HepG2 (cell line): ENCODE data around the gene SH2D7. TPM values are rescaled to one million over a fixed set of nuclear protein-coding genes. Genes with fewer than 3 reads are reported as not detected.

ENCODE experiments used
- AGO1 ChIP-seq: fragments of 200-400 bp; formaldehyde crosslinking; IDR thresholded peaks from 2 replicates; pipeline ENCODE4 v1.6.1; 2017; ENCODE audit warnings: mild to moderate bottlenecking, low read depth, low read length, moderate library complexity; ENCODE audit not compliant: poor library complexity, severe bottlenecking
- BATF2 ChIP-seq: sonication (generic); formaldehyde crosslinking; IDR thresholded peaks from 2 replicates; pipeline ENCODE4 v1.8.0; 2022; ENCODE audit warnings: mild to moderate bottlenecking, missing genetic modification reagents, moderate library complexity
- ELF1 ChIP-seq: sonication (generic); formaldehyde crosslinking; IDR thresholded peaks from 2 replicates; pipeline ENCODE4 v1.4.0; 2020; ENCODE audit warnings: missing genetic modification reagents
- HMGXB4 ChIP-seq, 2 experiments: sonication (generic) in 1 of 2; formaldehyde crosslinking in 1 of 2; IDR thresholded peaks; 2 replicates each; pipeline versions ENCODE4 v1.4.0 to v1.6.1; 2018 to 2020; ENCODE audit warnings: missing genetic modification reagents in 2 of 2, borderline replicate concordance in 1 of 2, low read depth in 1 of 2, mild to moderate bottlenecking in 1 of 2, missing biosample characterization in 1 of 2
- HNRNPK ChIP-seq: fragments of 200-400 bp; formaldehyde crosslinking; IDR thresholded peaks from 2 replicates; pipeline ENCODE4 v1.6.1; 2018; ENCODE audit warnings: low read length, low read depth, moderate library complexity, mild to moderate bottlenecking; ENCODE audit not compliant: poor library complexity, severe bottlenecking
- HNRNPUL1 ChIP-seq: fragments of 200-400 bp; formaldehyde crosslinking; IDR thresholded peaks from 2 replicates; pipeline ENCODE4 v1.6.1; 2017; ENCODE audit warnings: low read depth, mild to moderate bottlenecking, low read length, moderate library complexity
- KDM6A ChIP-seq: IDR thresholded peaks from 2 replicates; pipeline ENCODE4 v1.6.1; 2016; ENCODE audit warnings: low read depth
- MAFK ChIP-seq, 2 experiments: IDR thresholded peaks in 1 of 2; conservative IDR thresholded peaks in 1 of 2; 2 replicates each; pipeline ENCODE4 v1.6.1; 2011; ENCODE audit warnings: improper control_type of control experiment in 2 of 2, low read length in 2 of 2
- MATR3 ChIP-seq: sonication (generic); formaldehyde crosslinking; IDR thresholded peaks from 2 replicates; pipeline ENCODE4 v1.4.0; 2020; ENCODE audit warnings: missing genetic modification reagents
- MEIS2 ChIP-seq: sonication (generic); formaldehyde crosslinking; IDR thresholded peaks from 2 replicates; pipeline ENCODE4 v1.9.0; 2021; ENCODE audit warnings: mild to moderate bottlenecking, missing genetic modification reagents
- NKX3-1 ChIP-seq: sonication (generic); formaldehyde crosslinking; IDR thresholded peaks from 2 replicates; pipeline ENCODE4 v1.5.0; 2020; ENCODE audit warnings: missing genetic modification reagents
- NR2F6 ChIP-seq, 2 experiments: IDR thresholded peaks; 2 replicates each; pipeline ENCODE4 v1.6.1; 2016; ENCODE audit warnings: antibody characterized with exemption in 1 of 2, mild to moderate bottlenecking in 1 of 2
- SP140L ChIP-seq: sonication (generic); formaldehyde crosslinking; IDR thresholded peaks from 2 replicates; pipeline ENCODE4 v1.4.0; 2020; ENCODE audit warnings: missing genetic modification reagents, borderline replicate concordance
- ZMYM3 ChIP-seq: sonication (generic); formaldehyde crosslinking; IDR thresholded peaks from 2 replicates; pipeline ENCODE4 v1.5.1; 2020; ENCODE audit warnings: mild to moderate bottlenecking, missing genetic modification reagents
- ZNF264 ChIP-seq: sonication (generic); formaldehyde crosslinking; IDR thresholded peaks from 2 replicates; pipeline ENCODE4 v1.4.0; 2020; ENCODE audit warnings: missing genetic modification reagents
- ZNF317 ChIP-seq: sonication (generic); formaldehyde crosslinking; IDR thresholded peaks from 2 replicates; pipeline ENCODE4 v1.5.0; 2020; ENCODE audit warnings: mild to moderate bottlenecking, missing genetic modification reagents
- ZNF350 ChIP-seq: sonication (generic); formaldehyde crosslinking; IDR thresholded peaks from 2 replicates; pipeline ENCODE4 v1.4.0; 2020; ENCODE audit warnings: mild to moderate bottlenecking, low read depth, missing genetic modification reagents, borderline replicate concordance
- ZNF367 ChIP-seq: sonication (generic); formaldehyde crosslinking; IDR thresholded peaks from 2 replicates; pipeline ENCODE4 v1.4.0; 2020; ENCODE audit warnings: missing genetic modification reagents, borderline replicate concordance
- ZNF572 ChIP-seq: sonication (generic); formaldehyde crosslinking; IDR thresholded peaks from 2 replicates; pipeline ENCODE4 v1.5.1; 2020; ENCODE audit warnings: mild to moderate bottlenecking, missing genetic modification reagents
- ZNF598 ChIP-seq: sonication (generic); formaldehyde crosslinking; IDR thresholded peaks from 2 replicates; pipeline ENCODE4 v1.5.1; 2020; ENCODE audit warnings: mild to moderate bottlenecking, missing genetic modification reagents, borderline replicate concordance
- ZNF674 ChIP-seq: sonication (generic); formaldehyde crosslinking; IDR thresholded peaks from 2 replicates; pipeline ENCODE4 v1.5.0; 2020; ENCODE audit warnings: low read depth, mild to moderate bottlenecking, missing genetic modification reagents
- ZNF766 ChIP-seq: sonication (generic); formaldehyde crosslinking; IDR thresholded peaks from 2 replicates; pipeline ENCODE4 v1.5.0; 2020; ENCODE audit warnings: missing genetic modification reagents, borderline replicate concordance
- polyA plus RNA-seq, 8 experiments: library from polyadenylated mRNA; depleted of rRNA in 3 of 8; stranded (reverse) in 7 of 8; unstranded in 1 of 8; fragments of >200 nt; fragmentation: Illumina TruSeq in 4 of 8; extraction: Trizol in 4 of 8; gene quantifications; 2 replicates each; pipeline versions ENCODE4 v1.2.1 to v1.2.3, GENCODE V29; 2011 to 2016; ENCODE audit warnings: low read depth in 4 of 8, missing spikeins in 1 of 8, mixed read lengths in 1 of 8; ENCODE audit not compliant: insufficient read depth in 1 of 8
- total RNA-seq, 5 experiments: library from RNA; depleted of rRNA; stranded (reverse); fragments of >200 nt; fragmentation: Illumina TruSeq; extraction: Trizol; gene quantifications; 2 replicates each; pipeline ENCODE4 v1.2.3, GENCODE V29; 2016; ENCODE audit warnings: low read depth in 1 of 5
- TF ChIP-seq, protein P1 (sequence below): sonication (generic); formaldehyde crosslinking; IDR thresholded peaks from 2 replicates; pipeline ENCODE4 v1.5.1; 2020; ENCODE audit warnings: mild to moderate bottlenecking, missing genetic modification reagents, moderate library complexity
- TF ChIP-seq, protein P2 (sequence below): sonication (generic); formaldehyde crosslinking; IDR thresholded peaks from 2 replicates; pipeline ENCODE4 v1.4.0; 2020; ENCODE audit warnings: missing genetic modification reagents, borderline replicate concordance

SH2D7 gene
- total and polyA plus RNA-seq, 2 of the 13 experiments (the other 11 are each of a cell fraction or from before 2014, with no cell fraction given), result not detected

GRCh38 chr15:78131295-78132061 is 39.1 kb downstream of the SH2D7 start, which contains the start of gene CIB2 (continued):
- peak; percentile 69 to 83; a peak in 3 of 4 replicates for TF ChIP-seq HMGXB4 (CRISPR knock-in tag; IDR thresholded peaks at IDR 0.05; ENCODE audit: borderline replicate concordance in 1 of 2, low read depth in 1 of 2)
- TF ChIP-seq BATF2 (CRISPR knock-in tag), result no peak
- TF ChIP-seq, protein P1, sequence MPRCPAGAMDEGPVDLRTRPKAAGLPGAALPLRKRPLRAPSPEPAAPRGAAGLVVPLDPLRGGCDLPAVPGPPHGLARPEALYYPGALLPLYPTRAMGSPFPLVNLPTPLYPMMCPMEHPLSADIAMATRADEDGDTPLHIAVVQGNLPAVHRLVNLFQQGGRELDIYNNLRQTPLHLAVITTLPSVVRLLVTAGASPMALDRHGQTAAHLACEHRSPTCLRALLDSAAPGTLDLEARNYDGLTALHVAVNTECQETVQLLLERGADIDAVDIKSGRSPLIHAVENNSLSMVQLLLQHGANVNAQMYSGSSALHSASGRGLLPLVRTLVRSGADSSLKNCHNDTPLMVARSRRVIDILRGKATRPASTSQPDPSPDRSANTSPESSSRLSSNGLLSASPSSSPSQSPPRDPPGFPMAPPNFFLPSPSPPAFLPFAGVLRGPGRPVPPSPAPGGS, result peak; percentile 86
- TF ChIP-seq ZNF317 (CRISPR knock-in tag), result no peak
- 0 out of 2 replicates have a peak, but pooled peaks have one; percentile 41 for TF ChIP-seq ZNF264
- peak; percentile 56 for TF ChIP-seq HNRNPK
- peak; percentile 67; the same call in 1 of the 2 replicates for TF ChIP-seq ZNF766 (CRISPR knock-in tag)
- TF ChIP-seq, protein P2, sequence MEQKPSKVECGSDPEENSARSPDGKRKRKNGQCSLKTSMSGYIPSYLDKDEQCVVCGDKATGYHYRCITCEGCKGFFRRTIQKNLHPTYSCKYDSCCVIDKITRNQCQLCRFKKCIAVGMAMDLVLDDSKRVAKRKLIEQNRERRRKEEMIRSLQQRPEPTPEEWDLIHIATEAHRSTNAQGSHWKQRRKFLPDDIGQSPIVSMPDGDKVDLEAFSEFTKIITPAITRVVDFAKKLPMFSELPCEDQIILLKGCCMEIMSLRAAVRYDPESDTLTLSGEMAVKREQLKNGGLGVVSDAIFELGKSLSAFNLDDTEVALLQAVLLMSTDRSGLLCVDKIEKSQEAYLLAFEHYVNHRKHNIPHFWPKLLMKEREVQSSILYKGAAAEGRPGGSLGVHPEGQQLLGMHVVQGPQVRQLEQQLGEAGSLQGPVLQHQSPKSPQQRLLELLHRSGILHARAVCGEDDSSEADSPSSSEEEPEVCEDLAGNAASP (CRISPR knock-in tag), result 0 out of 2 replicates have a peak, but pooled peaks have one; percentile 16
- TF ChIP-seq MEIS2, result no peak
- no peak for TF ChIP-seq AGO1
- TF ChIP-seq KDM6A, result no peak
- no peak for TF ChIP-seq ZNF598
- no peak for TF ChIP-seq HNRNPUL1
- TF ChIP-seq NKX3-1, result no peak
- TF ChIP-seq ZMYM3, result 0 out of 2 replicates have a peak, but pooled peaks have one; percentile 34
- TF ChIP-seq ELF1, result peak; percentile 68
- no peak for TF ChIP-seq MAFK (conservative IDR thresholded peaks at IDR 0.05 in 1 of 2, IDR thresholded peaks at IDR 0.05 in 1 of 2; ENCODE audit: low read length in 2 of 2)
- peak; percentile 29; the same call in 1 of the 2 replicates for TF ChIP-seq ZNF350 (CRISPR knock-in tag)
- no peak for TF ChIP-seq SP140L (CRISPR knock-in tag)
- no peak for TF ChIP-seq MATR3 (CRISPR knock-in tag)
- TF ChIP-seq ZNF674 (CRISPR knock-in tag), result no peak
- TF ChIP-seq NR2F6 (IDR thresholded peaks at IDR 0.05), result no peak
- peak; percentile 26; the same call in 1 of the 2 replicates for TF ChIP-seq NR2F6 (CRISPR knock-in tag; IDR thresholded peaks at IDR 0.05)
- TF ChIP-seq ZNF367 (CRISPR knock-in tag), result no peak
- no peak for TF ChIP-seq ZNF572 (CRISPR knock-in tag)
